Stimulated activated CD4-positive, alpha-beta T cell treated with anti-CD3 and anti-CD28 coated beads, Interleukin-12 subunit alpha, Interleukin-12 subunit beta, amount 100 ng/mL, for 4 hours (primary cell): ENCODE measurements around the gene ADK.
"Not testable (repeated sequence)": the region's sequence is repeated elsewhere in the genome, so short reads cannot be mapped to it uniquely, and the experiment has no call there.

Source experiments
- DNase-seq: peaks from one replicate; pipeline ENCODE4 v3.0.0-alpha.2; 2020

ADK gene

GRCh38 chr10:74187237-74187636, 36.2 kb downstream of the ADK start:
- no peak for DNase-seq

- DNase-seq, result not testable (repeated sequence)
Measured at GRCh38 chr10:74188617-74189016, 37.6 kb downstream of the ADK start.

DNA sequence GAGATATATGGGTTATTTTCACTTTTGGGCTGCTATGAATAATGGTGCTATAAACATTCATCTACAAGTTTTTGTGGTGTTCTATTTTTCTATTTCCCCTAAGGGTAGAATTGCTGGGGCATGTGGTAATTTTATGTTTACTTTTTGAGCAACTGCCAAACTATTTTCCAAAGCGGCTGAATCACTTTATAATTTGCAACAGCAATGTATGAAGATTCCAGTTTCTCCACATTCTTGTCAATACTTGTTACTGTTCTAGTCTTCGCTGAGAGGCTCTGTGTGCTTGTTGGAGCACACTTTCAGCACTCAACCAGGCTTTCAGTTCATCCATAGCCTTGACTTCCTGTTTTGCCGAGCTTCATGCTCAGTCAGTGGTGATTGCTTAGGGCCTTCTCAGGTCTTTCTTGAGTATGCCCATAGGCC, 39.0 kb downstream of the ADK start:
- no peak for DNase-seq

DNA sequence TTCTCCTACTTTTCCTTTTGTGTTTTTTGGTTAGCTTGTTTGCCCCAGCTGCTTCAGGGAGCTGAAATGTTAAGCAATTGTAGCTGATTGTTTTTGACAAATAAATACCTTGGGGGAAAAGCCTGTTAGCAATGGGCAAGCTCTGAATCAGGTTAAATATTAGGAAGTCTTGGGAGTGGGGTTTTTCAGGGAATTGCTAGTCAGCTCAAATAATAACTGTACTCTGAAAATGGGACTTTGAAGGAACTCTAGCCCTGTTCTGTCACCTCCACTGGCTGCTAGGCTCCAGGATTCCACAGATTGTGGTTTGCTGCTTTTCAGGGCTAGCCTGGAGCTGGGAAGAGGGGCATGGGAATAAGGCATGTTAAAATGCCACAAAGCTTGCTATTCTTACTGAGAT, 39.5 kb downstream of the ADK start:
- no peak for DNase-seq

- DNase-seq, result no peak
Measured at GRCh38 chr10:74194545-74194944, 43.5 kb downstream of the ADK start.

- DNase-seq, result no peak
Measured at GRCh38 chr10:74194999-74195398, 44.0 kb downstream of the ADK start.

DNA sequence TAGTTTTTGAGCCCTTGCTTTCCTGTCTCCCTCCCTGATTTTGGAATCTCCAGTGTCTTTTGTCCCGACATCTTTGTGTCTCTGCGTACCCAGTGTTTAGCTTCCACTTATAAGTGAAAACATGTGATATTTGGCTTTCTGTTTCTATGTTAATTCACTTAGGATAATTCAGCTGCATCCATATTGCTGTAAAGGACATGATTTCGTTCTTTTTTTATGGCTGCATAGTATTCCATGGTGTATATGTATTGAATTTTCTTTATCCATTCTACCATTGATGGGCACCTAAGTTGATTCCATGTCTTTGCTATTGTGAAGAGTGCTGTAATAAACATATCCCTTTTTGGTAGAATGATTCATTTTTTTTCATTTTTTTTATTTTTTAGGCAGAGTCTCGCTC, 48.3 kb downstream of the ADK start:
- DNase-seq, result no peak

- no peak for DNase-seq
Measured at GRCh38 chr10:74202356-74202755, 51.3 kb downstream of the ADK start.

DNA sequence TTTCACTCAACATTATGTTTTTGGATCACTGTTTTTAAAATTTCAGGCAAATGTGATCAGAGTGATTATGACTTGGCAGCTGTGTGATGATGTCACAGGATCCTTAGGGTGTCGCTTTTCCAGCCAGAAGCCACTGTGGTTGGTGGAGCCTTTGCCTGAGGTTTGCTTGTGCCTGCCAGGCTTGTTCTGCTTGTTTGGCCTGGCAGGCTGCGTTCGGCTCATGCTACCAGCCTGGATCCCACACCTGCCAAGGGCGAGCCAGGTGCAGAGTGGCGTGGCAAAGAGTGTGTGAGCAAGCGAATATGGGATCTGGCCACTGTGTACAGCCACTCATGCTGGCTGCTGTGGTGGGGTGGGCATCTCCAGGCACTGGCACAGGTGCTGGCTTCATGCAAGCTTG, 55.7 kb downstream of the ADK start:
- DNase-seq, result no peak

GRCh38 chr10:74207691-74208480, 56.9 kb downstream of the ADK start:
- no peak for DNase-seq

DNA sequence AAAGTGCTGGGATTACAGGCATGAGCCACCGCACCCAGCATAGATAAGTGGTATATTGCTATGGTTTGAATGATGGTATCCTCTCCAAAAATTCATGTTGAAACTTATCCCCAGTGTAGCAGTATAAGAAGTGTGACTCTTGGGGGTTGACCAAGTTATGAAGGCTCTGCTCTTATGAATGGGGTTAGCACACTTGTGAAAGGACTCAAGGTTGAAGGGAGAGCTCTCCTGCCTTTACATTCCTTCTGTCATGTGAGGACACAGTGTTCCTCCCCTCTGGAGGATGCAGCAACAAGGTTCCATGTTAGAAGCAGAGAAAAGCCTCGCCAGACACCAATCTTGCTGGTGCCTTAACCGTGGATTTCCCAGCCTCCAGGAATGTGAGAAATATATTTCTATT, 58.0 kb downstream of the ADK start:
- DNase-seq, result no peak

DNA sequence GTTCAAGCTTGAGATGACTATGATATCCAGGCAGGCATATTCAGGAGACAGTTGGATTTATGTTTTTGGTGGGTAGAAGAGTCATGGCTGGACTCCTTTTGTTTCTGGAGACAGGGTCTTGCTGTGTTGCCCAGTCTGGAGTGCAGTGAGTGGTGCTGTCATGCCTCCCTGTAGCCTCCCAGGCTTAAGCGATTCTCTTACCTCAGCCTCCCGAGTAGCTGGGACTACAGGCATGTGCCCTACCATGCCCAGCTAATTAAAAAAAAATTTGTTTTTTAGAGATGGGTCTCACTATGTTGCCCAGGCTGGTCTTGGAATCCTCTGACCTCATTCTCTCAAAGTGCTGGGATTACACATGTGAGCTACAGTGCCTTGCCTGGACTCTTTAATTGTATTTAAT, 62.0 kb downstream of the ADK start:
- DNase-seq, result no peak

- DNase-seq, result peak; percentile 20
Measured at GRCh38 chr10:74213571-74214162, 62.6 kb downstream of the ADK start.

GRCh38 chr10:74217110-74217509, 66.1 kb downstream of the ADK start:
- DNase-seq, result not testable (repeated sequence)

DNA sequence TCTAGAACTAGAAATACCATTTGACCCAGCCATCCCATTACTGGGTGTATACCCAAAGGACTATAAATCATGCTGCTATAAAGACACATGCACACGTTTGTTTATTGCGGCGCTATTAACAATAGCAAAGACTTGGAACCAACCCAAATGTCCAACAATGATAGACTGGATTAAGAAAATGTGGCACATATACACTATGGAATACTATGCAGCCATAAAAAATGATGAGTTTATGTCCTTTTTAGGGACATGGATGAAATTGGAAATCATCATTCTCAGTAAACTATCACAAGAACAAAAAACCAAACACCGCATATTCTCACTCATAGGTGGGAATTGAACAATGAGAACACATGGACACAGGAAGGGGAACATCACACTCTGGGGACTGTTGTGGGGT, 71.4 kb downstream of the ADK start:
- not testable (repeated sequence) for DNase-seq

DNA sequence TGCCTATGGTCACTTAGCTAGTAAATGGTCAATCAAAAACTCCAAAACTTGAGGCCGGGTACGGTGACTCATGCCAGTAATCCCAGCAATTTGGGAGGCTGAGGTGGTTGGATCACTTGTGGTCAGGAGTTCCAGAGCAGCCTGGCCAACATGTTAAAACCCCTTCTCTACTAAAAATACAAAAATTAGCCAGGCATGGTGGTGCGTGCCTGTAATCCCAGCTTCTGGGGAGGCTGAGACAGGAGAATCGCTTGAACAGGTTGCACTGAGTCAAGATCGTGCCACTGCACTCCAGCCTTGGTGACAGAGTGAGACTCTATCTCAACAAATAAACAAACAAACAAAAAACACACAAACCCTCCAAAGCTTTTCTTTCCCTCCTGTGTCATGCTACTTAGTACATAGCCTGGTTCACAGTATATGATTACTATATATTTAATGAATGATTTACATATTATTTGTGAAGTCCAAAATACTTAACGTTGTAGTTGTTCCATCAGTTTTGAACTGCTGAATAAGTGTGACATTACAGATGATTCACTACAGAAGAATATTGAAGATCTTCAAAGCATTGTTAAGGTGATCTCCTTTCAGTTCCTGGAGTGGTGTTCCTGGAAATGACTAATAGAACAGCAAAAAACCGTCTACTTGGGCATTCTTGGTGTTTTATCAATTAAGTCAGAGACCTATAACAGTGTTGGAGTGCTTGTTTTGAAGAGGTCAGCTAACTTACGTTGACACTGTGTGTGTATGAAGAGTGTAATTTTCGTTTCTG, 72.9 kb downstream of the ADK start:
- no peak for DNase-seq

- no peak for DNase-seq
Measured at GRCh38 chr10:74227697-74228424, 76.8 kb downstream of the ADK start.

GRCh38 chr10:74231375-74231774, 80.4 kb downstream of the ADK start:
- no peak for DNase-seq

DNA sequence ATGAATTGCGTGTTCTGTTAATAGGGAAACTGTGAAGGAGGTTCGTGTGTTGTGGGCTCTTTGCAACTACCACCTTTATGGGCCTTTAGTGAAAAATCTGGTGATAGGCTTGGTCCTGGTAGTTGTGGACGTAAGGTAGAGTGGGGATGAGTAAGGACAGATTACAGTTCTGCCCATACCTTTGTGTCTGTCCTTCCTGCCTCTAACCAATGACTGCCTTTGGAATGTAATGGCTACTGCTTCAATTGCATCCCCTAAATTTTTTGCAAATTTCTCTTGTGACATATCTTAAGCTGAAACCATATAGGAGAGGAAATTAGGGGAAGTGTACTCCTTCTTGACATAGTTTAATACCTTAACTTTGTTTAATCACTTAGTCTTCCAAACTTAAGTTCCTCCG, 82.3 kb downstream of the ADK start:
- no peak for DNase-seq

GRCh38 chr10:74234569-74234968, 83.5 kb downstream of the ADK start:
- no peak for DNase-seq

DNA sequence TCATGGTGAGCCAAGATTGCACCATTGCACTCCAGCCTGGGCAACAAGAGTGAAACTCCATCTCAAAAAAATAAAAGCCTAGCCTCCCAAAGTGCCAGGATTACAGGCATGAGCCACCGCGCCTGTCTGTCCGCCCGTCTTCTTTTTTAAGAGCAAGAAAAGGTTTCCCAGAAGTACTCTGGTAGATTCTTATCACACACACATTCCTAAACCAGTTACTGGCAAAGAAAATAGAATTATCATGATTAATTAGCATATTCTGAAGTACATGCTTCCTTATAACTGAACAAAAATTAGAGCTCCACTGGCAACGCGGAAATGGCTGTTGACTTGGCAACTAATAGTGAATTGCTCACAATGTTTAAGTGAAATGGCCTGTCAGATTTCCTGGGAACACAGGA, 87.0 kb downstream of the ADK start:
- DNase-seq, result no peak

GRCh38 chr10:74238516-74238915, 87.5 kb downstream of the ADK start:
- no peak for DNase-seq

GRCh38 chr10:74243067-74243466, 92.0 kb downstream of the ADK start:
- DNase-seq, result no peak
